LNCAP (cell line): ENCODE results near the gene OTX2.

Source experiments
- CTCF ChIP-seq: fragments of 450-650 bp; IDR thresholded peaks from 2 replicates; pipeline ENCODE4 v1.5.1; 2017; ENCODE audit warnings: mild to moderate bottlenecking

OTX2 gene

GRCh38 chr14:56810147-56810719 lies at the start of gene OTX2:
Gene OTX2, minus strand, starts transcription at chr14:56810479. Its CDS starts 5,023 bp downstream, at chr14:56805456.
- TF ChIP-seq CTCF = no peak

DNA sequence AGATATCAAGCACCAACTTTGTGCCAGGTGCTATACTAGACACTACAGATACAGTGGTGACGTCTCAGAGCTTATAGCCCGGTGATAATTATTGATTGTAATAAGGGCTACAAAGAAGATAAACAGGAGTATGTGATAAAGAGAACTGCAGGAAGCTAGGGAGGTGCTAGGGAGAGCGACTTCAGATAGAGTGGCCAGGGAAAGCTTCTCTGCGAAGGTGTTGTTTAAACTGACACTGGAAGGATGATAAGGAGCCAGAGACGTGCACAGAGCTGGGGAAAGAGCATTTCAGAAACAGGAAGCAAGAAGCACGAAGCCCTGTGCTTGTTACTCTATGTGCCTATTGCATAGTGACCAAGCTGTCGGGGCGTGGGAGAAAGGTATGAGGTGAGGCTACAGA lies 48.1 kb upstream of the OTX2 start:
- no peak for TF ChIP-seq CTCF

DNA sequence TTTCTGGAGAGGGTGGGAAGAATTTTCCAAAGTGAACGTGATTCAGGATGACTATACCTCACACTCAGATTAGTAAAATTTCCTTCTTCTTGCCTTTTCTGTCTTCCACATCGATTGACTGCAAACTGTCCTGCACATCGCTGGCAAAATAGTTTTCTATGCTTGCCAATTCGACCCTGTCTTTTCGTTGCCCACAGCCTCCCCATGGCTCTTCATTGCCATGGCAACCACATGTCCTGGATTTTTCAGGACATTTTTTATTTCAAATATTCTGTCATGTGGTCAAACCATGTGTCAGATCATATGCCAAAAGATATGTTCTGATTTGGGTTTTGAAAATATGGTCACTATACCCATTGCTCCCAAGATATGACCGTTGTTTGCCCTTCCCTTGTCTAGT lies 46.9 kb upstream of the OTX2 start:
- TF ChIP-seq CTCF = no peak

GRCh38 chr14:56855891-56856461 lies 45.7 kb upstream of the OTX2 start:
- no peak for TF ChIP-seq CTCF

DNA sequence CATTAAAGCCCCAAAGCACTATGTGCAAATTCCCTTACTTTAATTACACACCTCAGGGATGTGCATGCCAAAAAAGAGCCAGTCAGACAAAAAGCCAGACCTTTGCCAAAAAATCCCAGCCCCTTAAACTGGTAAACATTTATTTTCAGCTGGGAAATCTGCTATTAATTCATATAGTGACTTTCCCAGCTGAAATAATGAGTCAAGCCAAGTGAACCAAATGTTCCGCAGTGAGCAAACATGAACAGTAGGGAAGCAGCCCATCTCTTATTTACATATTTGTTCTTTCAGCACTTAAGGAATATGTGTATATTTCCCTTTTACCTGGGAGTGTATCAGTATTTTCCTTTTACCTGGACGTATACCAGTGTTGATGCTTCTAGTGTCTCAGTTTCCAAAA lies 44.0 kb upstream of the OTX2 start:
- TF ChIP-seq CTCF = no peak

DNA sequence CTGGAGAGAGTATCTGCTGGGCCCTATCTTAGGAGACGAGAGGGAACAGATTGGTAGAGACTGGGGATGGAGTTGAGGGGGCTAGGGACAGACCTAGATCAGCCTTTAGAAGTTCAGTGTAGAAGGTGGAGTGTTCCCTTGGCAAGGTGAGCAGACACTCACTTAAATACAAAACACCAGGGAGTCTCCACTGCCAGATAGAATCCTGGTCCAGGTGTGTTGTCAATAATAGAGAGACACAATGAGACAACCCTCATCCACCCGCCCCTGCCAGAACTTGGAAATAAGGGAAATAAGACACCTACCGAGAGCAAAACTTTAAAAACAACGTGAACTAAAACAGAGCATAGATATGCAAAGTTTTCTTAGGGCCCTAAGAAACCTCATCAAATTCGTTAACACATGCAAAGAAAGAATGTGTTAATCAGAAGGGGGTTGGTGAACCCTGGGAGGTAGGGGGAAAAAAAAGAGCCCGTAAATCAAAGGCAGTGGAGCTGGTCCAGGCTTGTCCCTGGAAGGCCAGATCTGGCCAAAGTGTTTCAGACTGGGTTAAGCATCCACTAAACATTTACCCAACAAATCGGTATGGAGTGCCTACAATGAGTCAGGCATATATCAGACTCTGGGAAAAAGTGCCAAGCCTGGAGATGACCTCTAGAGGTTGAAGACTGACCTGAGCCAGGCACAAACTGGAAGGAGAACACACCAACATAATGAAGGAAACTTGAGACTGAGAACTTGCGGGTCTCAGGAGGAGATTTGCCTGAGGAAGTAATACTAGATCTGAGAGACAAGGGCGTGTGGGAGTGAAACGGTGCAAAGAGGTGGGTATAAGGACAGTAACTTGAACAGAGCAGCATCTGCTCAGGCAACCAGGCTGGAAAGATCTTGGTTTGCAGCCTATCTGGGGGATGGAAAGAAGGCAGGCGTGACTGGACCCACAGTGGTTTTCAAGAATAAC lies 37.0 kb upstream of the OTX2 start:
- no peak for TF ChIP-seq CTCF

DNA sequence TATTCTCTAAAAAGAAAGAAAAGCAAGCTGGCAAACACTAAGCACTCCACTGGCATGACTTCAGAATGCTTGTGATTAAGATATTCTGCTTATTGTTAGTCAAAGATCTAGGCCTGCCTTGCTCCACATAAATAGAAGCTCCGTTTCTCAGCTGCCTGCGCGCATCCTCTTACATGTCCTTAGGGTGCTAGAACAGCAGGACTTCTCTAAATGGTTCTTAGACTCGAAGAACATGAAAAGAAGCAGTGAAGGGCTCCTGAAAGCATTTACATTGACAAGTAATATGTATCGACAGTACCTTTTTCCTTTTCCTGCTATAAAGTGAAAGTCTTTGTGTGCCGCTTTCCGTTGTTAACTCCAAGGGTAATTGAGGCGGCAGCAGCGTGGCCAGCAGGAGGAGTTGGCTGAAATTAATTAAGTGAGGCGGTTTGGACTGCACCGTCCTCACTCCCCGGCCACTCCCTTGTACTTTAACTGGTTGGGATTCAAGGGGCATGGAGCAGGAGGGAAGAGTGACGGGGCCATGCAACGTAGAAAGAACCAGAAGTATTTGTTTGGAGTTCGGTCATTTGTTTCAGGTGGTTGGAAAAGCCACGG lies 34.2 kb upstream of the OTX2 start:
- no peak for TF ChIP-seq CTCF
